Transverse colon (tissue), 4 donors: Measurements from ENCODE around the gene MRPL39. TPM values are rescaled to one million over a fixed set of nuclear protein-coding genes. Genes with fewer than 3 reads are reported as not detected.

ENCODE experiments used
- DNase-seq: peaks from one replicate; pipeline ENCODE4 v3.0.0-alpha.2; 2019
- H3K27ac ChIP-seq, 4 donors: fragments of 200-600 bp; sonication (generic); 2 replicates each; pipeline ENCODE4 v1.5.1; 2016 to 2018; ENCODE audit warnings: inconsistent platforms in 4 of 4
- H3K27me3 ChIP-seq: fragments of 200-600 bp; sonication (generic); 2 replicates; pipeline ENCODE4 v1.5.1; 2017; ENCODE audit warnings: inconsistent platforms
- H3K36me3 ChIP-seq, 4 donors: fragments of 200-600 bp; sonication (generic); 2 replicates each; pipeline ENCODE4 v1.5.1; 2017 to 2019; ENCODE audit warnings: inconsistent platforms in 4 of 4
- H3K4me1 ChIP-seq, 4 donors: fragments of 200-600 bp; sonication (generic); 2 replicates each; pipeline ENCODE4 v1.5.1; 2017 to 2020; ENCODE audit warnings: inconsistent platforms in 4 of 4
- H3K4me3 ChIP-seq, 4 donors: fragments of 200-600 bp; sonication (generic); 1 replicate in 1 of 4; 2 replicates in 3 of 4; pipeline versions ENCODE4 v1.5.1 to v1.6.1; 2017 to 2019; ENCODE audit warnings: inconsistent platforms in 4 of 4
- H3K9me3 ChIP-seq, 2 donors: fragments of 200-600 bp; sonication (generic); 2 replicates each; pipeline ENCODE4 v1.5.1; 2017 to 2019; ENCODE audit warnings: inconsistent platforms in 2 of 2
- CTCF ChIP-seq, 5 experiments: fragments of 200-600 bp in 3 of 5; fragments of 450-650 bp in 2 of 5; sonication (generic) in 3 of 5; IDR thresholded peaks; 1 replicate in 2 of 5; 2 replicates in 3 of 5; pipeline ENCODE4 v1.5.1; 2016 to 2017; ENCODE audit warnings: antibody characterized with exemption in 5 of 5, inconsistent platforms in 3 of 5, mild to moderate bottlenecking in 2 of 5, moderate library complexity in 1 of 5
- EP300 ChIP-seq: sonication (generic); formaldehyde crosslinking; IDR thresholded peaks from one replicate; pipeline ENCODE4 v1.6.1; 2017; ENCODE audit warnings: antibody characterized with exemption, low read depth
- POLR2A ChIP-seq: fragments of 450-650 bp; IDR thresholded peaks from one replicate; pipeline ENCODE4 v1.6.1; 2016; ENCODE audit warnings: antibody characterized with exemption, mild to moderate bottlenecking, moderate library complexity
- POLR2AphosphoS5 ChIP-seq, 3 donors: sonication (generic); formaldehyde crosslinking; IDR thresholded peaks; one replicate each; pipeline ENCODE4 v1.6.1; 2016; ENCODE audit warnings: antibody characterized with exemption in 3 of 3
- WGBS, 2 donors: methylation state at CpG; one replicate each; pipeline ENCODE4 v1.1.5; 2018; ENCODE audit warnings: low coverage in 1 of 2; 5-methylcytosine and 5-hydroxymethylcytosine counted together
- in situ Hi-C, 4 donors: fragments of 200-750 bp; cut with MboI; loops; one replicate each; pipeline versions ENCODE4 v1.15.0 to v1.15.1; 2017; ENCODE audit warnings: low sequenced_read_pairs in 3 of 4, low pct_ligation_motif_present in 1 of 4, low pct_unique_long_range_greater_than_20kb in 1 of 4
- intact Hi-C: fragments of 100-400 bp; cut with DNase I; formaldehyde crosslinking; loops from one replicate; pipeline ENCODE4 v1.15.1; 2023; ENCODE audit warnings: low total_unique reads
- total RNA-seq, 4 donors: library from RNA; depleted of rRNA; stranded (reverse); fragments of >200 nt; gene quantifications; one replicate each; pipeline ENCODE4 v1.1.0, GENCODE V29; 2016

Gene MRPL39
- total RNA-seq, 4 donors from 2014 or later = 10.1 to 16.8 (median 14.9) TPM; not detected in 1

- no peaks in the 10 kb centered on the region for H3K27me3 ChIP-seq
- WGBS, 2 donors = 97 to 100% methylated on average over 3 of the region's 3 CpGs
- H3K36me3 ChIP-seq = peaks cover 0 to 30% (median 11%) of the 10 kb centered on the region in 4 donors
- in situ Hi-C loops (no loop called here), intact Hi-C loops (no loop called here)
- H3K4me3 ChIP-seq = no peak overlapping the region
- TF ChIP-seq POLR2AphosphoS5 (IDR thresholded peaks at IDR 0.05) (no peak), POLR2A (no peak), EP300 (no peak), CTCF (IDR thresholded peaks at IDR 0.05) (no peak)
- H3K27ac ChIP-seq = no peak overlapping the region
- H3K9me3 ChIP-seq = no peaks in the 10 kb centered on the region
- no peaks in the 10 kb centered on the region for H3K4me1 ChIP-seq
- DNase-seq = no peak
These were observed 21.0 kb downstream of the MRPL39 start for GRCh38 chr21:25586326-25586725.

GRCh38 chr21:25584833-25585676 is 22.2 kb downstream of the MRPL39 start:
- Histone ChIP-seq H3K27ac (no peak overlapping the region), H3K9me3 (no peaks in the 10 kb centered on the region)
- intact Hi-C loops = no loop called here

GRCh38 chr21:25583370-25584130 is 23.7 kb downstream of the MRPL39 start:
- H3K9me3 ChIP-seq = no peaks in the 10 kb centered on the region
- in situ Hi-C loops (no loop called here), intact Hi-C loops (no loop called here)
- H3K36me3 ChIP-seq = peaks cover 0 to 17% (median 4%) of the 10 kb centered on the region in 4 donors
- DNase-seq = no peak
- H3K27ac ChIP-seq = no peak overlapping the region
- no peaks in the 10 kb centered on the region for H3K27me3 ChIP-seq
- 54 to 62% methylated on average over 5 of the region's 5 CpGs for WGBS, 2 donors
- H3K4me3 ChIP-seq = no peak overlapping the region
- H3K4me1 ChIP-seq = no peaks in the 10 kb centered on the region
- TF ChIP-seq POLR2A = no peak
- TF ChIP-seq CTCF (IDR thresholded peaks at IDR 0.05) = no peak

More at GRCh38 chr21:25584833-25585676, 22.2 kb downstream of the MRPL39 start:
- Histone ChIP-seq H3K4me1 (no peaks in the 10 kb centered on the region), H3K27me3 (no peaks in the 10 kb centered on the region), H3K4me3 (no peak overlapping the region), H3K36me3 (peaks cover 0 to 23% (median 9%) of the 10 kb centered on the region in 4 donors)
- DNase-seq = no peak
- 89 to 94% methylated on average over 7 of the region's 7 CpGs for WGBS, 2 donors
- in situ Hi-C loops = no loop called here
- TF ChIP-seq CTCF (IDR thresholded peaks at IDR 0.05) = no peak
- TF ChIP-seq POLR2A = no peak
- no peak for TF ChIP-seq POLR2AphosphoS5 (IDR thresholded peaks at IDR 0.05)
- no peak for TF ChIP-seq EP300

GRCh38 chr21:25582888-25583287 is 24.4 kb downstream of the MRPL39 start:
- Histone ChIP-seq H3K4me1 (no peaks in the 10 kb centered on the region), H3K36me3 (peaks cover 0 to 15% (median 2%) of the 10 kb centered on the region in 4 donors), H3K4me3 (no peak overlapping the region), H3K9me3 (no peaks in the 10 kb centered on the region), H3K27me3 (no peaks in the 10 kb centered on the region), H3K27ac (no peak overlapping the region)
- 94 to 95% methylated on average over 5 of the region's 5 CpGs for WGBS, 2 donors
- intact Hi-C loops (no loop called here), in situ Hi-C loops (no loop called here)
- no peak for DNase-seq
- TF ChIP-seq CTCF (IDR thresholded peaks at IDR 0.05) (no peak), POLR2A (no peak), EP300 (no peak), POLR2AphosphoS5 (IDR thresholded peaks at IDR 0.05) (no peak)
